Measurements from ENCODE around the gene GBX2. TPM values are rescaled to one million over a fixed set of nuclear protein-coding genes. Genes with fewer than 3 reads are reported as not detected.

The GBX2 gene
- total and polyA plus RNA-seq, 2 experiments from 2014 or later = 0.99 to 1.3 TPM

DNA sequence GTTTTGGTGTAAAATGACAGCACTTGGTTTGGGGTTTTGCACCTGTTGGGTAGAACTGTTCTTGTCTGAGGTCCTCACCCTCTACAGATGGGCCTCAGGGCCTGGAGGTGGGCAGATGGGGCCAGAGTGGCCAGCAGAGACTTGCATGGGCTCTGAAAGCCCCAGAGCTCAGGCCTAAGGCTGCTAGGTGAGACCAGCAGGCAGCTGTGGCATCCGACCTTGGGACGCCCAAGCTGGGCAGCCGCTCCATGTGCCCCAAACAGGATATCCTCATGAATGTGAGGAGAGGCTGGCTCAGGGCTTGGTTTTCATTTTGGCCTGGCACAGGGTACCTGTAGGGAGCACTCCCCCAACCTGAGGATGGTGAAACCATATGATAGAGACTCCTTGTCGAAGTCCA lies 38.3 kb downstream of the GBX2 start:
- Mint-ChIP-seq H3K4me1 (peaks cover 46% of the 10 kb centered on the region), H3K36me3 (ENCODE audit: low read depth) (peaks cover 3% of the 10 kb centered on the region; the same call in 2 of the 3 replicates), H3K27ac (no peak overlapping the region), H3K4me3 (no peak overlapping the region), H3K9me3 (no peaks in the 10 kb centered on the region), H3K27me3 (ENCODE audit: insufficient read depth, low read depth, poor library complexity) (peaks cover 28% of the 10 kb centered on the region)
- H3K4me3 ChIP-seq = no peak overlapping the region
- no peak overlapping the region for H3K27ac ChIP-seq (ENCODE audit: low read depth)
- no peaks in the 10 kb centered on the region for H3K27me3 ChIP-seq (ENCODE audit: insufficient read depth)
- TF ChIP-seq, protein P1, sequence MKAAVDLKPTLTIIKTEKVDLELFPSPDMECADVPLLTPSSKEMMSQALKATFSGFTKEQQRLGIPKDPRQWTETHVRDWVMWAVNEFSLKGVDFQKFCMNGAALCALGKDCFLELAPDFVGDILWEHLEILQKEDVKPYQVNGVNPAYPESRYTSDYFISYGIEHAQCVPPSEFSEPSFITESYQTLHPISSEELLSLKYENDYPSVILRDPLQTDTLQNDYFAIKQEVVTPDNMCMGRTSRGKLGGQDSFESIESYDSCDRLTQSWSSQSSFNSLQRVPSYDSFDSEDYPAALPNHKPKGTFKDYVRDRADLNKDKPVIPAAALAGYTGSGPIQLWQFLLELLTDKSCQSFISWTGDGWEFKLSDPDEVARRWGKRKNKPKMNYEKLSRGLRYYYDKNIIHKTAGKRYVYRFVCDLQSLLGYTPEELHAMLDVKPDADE (IDR thresholded peaks at IDR 0.05) = no peak
- no peaks in the 10 kb centered on the region for H3K79me2 ChIP-seq (replicated peaks; ENCODE audit: insufficient read depth)
- DNase-seq (ENCODE audit: low spot score) = no peak
- no peak for ATAC-seq
- 0 out of 2 replicates have a peak, but pooled peaks cover 4% of the 10 kb centered on the region for H3F3A ChIP-seq (replicated peaks; ENCODE audit: low read depth)
- H3K36me3 ChIP-seq (ENCODE audit: insufficient read depth) = no peaks in the 10 kb centered on the region
- peaks cover 11% of the 10 kb centered on the region for H3K4me1 ChIP-seq (ENCODE audit: insufficient read depth)
- H3K4me2 ChIP-seq = no peak overlapping the region
- H3K9me2 ChIP-seq (ENCODE audit: insufficient read depth) = no peaks in the 10 kb centered on the region
- H2AFZ ChIP-seq = no peak overlapping the region
- no peaks in the 10 kb centered on the region for H4K20me1 ChIP-seq (replicated peaks; ENCODE audit: insufficient read depth)

DNA sequence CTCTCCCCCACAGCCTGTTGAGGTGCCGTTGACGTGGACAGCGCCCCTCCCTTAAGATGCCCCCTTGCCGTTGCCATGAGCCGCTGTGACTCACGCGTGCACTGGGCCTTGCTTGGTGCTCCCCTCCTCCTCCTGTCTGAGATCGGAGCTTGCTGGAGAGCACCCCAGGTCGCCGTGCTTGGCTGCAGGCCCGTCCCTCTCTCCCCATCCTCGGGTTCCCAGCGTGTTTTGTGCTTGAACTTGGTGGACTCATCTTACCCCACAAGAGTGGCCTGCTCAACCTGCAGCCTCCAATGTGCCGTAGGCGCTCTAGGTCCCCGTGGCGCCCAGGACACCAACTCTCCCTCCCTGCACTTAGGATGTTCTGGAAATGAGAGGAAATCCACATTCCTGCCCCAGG lies 39.9 kb downstream of the GBX2 start:
- DNase-seq (ENCODE audit: low spot score) (no peak), ATAC-seq (no peak)
- Mint-ChIP-seq H3K4me3 (no peak overlapping the region), H3K27ac (no peak overlapping the region), H3K4me1 (peaks cover 38% of the 10 kb centered on the region), H3K27me3 (ENCODE audit: insufficient read depth, low read depth, poor library complexity) (peaks cover 21% of the 10 kb centered on the region), H3K36me3 (ENCODE audit: low read depth) (peaks cover 6% of the 10 kb centered on the region; the same call in 2 of the 3 replicates), H3K9me3 (no peaks in the 10 kb centered on the region)
- H4K20me1 ChIP-seq (replicated peaks; ENCODE audit: insufficient read depth) = no peaks in the 10 kb centered on the region
- H3K9me2 ChIP-seq (ENCODE audit: insufficient read depth) = no peaks in the 10 kb centered on the region
- no peak overlapping the region for H3K4me2 ChIP-seq
- H3K27me3 ChIP-seq (ENCODE audit: insufficient read depth) = no peaks in the 10 kb centered on the region
- no peak overlapping the region for H3K4me3 ChIP-seq
- H3K36me3 ChIP-seq (ENCODE audit: insufficient read depth) = no peaks in the 10 kb centered on the region
- no peak overlapping the region for H2AFZ ChIP-seq
- TF ChIP-seq, protein P2, sequence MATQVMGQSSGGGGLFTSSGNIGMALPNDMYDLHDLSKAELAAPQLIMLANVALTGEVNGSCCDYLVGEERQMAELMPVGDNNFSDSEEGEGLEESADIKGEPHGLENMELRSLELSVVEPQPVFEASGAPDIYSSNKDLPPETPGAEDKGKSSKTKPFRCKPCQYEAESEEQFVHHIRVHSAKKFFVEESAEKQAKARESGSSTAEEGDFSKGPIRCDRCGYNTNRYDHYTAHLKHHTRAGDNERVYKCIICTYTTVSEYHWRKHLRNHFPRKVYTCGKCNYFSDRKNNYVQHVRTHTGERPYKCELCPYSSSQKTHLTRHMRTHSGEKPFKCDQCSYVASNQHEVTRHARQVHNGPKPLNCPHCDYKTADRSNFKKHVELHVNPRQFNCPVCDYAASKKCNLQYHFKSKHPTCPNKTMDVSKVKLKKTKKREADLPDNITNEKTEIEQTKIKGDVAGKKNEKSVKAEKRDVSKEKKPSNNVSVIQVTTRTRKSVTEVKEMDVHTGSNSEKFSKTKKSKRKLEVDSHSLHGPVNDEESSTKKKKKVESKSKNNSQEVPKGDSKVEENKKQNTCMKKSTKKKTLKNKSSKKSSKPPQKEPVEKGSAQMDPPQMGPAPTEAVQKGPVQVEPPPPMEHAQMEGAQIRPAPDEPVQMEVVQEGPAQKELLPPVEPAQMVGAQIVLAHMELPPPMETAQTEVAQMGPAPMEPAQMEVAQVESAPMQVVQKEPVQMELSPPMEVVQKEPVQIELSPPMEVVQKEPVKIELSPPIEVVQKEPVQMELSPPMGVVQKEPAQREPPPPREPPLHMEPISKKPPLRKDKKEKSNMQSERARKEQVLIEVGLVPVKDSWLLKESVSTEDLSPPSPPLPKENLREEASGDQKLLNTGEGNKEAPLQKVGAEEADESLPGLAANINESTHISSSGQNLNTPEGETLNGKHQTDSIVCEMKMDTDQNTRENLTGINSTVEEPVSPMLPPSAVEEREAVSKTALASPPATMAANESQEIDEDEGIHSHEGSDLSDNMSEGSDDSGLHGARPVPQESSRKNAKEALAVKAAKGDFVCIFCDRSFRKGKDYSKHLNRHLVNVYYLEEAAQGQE (IDR thresholded peaks at IDR 0.05; ENCODE audit: unreplicated experiment) = no peak
- TF ChIP-seq CREB1 (CRISPR knock-in tag; IDR thresholded peaks at IDR 0.05; ENCODE audit: low read depth) = no peak
- no peak for TF ChIP-seq ZNF331 (CRISPR knock-in tag; IDR thresholded peaks at IDR 0.05; ENCODE audit: low read depth)
- TF ChIP-seq, protein P3, sequence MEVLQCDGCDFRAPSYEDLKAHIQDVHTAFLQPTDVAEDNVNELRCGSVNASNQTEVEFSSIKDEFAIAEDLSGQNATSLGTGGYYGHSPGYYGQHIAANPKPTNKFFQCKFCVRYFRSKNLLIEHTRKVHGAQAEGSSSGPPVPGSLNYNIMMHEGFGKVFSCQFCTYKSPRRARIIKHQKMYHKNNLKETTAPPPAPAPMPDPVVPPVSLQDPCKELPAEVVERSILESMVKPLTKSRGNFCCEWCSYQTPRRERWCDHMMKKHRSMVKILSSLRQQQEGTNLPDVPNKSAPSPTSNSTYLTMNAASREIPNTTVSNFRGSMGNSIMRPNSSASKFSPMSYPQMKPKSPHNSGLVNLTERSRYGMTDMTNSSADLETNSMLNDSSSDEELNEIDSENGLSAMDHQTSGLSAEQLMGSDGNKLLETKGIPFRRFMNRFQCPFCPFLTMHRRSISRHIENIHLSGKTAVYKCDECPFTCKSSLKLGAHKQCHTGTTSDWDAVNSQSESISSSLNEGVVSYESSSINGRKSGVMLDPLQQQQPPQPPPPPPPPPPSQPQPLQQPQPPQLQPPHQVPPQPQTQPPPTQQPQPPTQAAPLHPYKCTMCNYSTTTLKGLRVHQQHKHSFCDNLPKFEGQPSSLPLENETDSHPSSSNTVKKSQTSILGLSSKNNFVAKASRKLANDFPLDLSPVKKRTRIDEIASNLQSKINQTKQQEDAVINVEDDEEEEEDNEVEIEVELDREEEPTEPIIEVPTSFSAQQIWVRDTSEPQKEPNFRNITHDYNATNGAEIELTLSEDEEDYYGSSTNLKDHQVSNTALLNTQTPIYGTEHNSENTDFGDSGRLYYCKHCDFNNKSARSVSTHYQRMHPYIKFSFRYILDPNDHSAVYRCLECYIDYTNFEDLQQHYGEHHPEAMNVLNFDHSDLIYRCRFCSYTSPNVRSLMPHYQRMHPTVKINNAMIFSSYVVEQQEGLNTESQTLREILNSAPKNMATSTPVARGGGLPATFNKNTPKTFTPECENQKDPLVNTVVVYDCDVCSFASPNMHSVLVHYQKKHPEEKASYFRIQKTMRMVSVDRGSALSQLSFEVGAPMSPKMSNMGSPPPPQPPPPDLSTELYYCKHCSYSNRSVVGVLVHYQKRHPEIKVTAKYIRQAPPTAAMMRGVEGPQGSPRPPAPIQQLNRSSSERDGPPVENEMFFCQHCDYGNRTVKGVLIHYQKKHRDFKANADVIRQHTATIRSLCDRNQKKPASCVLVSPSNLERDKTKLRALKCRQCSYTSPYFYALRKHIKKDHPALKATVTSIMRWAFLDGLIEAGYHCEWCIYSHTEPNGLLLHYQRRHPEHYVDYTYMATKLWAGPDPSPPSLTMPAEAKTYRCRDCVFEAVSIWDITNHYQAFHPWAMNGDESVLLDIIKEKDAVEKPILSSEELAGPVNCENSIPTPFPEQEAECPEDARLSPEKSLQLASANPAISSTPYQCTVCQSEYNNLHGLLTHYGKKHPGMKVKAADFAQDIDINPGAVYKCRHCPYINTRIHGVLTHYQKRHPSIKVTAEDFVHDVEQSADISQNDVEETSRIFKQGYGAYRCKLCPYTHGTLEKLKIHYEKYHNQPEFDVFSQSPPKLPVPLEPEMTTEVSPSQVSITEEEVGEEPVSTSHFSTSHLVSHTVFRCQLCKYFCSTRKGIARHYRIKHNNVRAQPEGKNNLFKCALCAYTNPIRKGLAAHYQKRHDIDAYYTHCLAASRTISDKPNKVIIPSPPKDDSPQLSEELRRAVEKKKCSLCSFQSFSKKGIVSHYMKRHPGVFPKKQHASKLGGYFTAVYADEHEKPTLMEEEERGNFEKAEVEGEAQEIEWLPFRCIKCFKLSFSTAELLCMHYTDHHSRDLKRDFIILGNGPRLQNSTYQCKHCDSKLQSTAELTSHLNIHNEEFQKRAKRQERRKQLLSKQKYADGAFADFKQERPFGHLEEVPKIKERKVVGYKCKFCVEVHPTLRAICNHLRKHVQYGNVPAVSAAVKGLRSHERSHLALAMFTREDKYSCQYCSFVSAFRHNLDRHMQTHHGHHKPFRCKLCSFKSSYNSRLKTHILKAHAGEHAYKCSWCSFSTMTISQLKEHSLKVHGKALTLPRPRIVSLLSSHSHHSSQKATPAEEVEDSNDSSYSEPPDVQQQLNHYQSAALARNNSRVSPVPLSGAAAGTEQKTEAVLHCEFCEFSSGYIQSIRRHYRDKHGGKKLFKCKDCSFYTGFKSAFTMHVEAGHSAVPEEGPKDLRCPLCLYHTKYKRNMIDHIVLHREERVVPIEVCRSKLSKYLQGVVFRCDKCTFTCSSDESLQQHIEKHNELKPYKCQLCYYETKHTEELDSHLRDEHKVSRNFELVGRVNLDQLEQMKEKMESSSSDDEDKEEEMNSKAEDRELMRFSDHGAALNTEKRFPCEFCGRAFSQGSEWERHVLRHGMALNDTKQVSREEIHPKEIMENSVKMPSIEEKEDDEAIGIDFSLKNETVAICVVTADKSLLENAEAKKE (CRISPR knock-in tag; IDR thresholded peaks at IDR 0.05) = no peak
- no peak for TF ChIP-seq NANOG (IDR thresholded peaks at IDR 0.05; ENCODE audit: borderline replicate concordance)
- TF ChIP-seq STAT1 (IDR thresholded peaks at IDR 0.05; ENCODE audit: unreplicated experiment) = no peak
- no peak for TF ChIP-seq POLR2AphosphoS5 (IDR thresholded peaks at IDR 0.05; ENCODE audit: low read depth)
- TF ChIP-seq JUNB (IDR thresholded peaks at IDR 0.05; ENCODE audit: unreplicated experiment) = no peak
- no peak for TF ChIP-seq ZNF114 (CRISPR knock-in tag; IDR thresholded peaks at IDR 0.05)
- no peak for TF ChIP-seq EZH2 (IDR thresholded peaks at IDR 0.05; ENCODE audit: low read depth, unreplicated experiment)
- H3K27ac ChIP-seq (ENCODE audit: low read depth) = no peak overlapping the region
- no peaks in the 10 kb centered on the region for H3K79me2 ChIP-seq (replicated peaks; ENCODE audit: insufficient read depth)
- peaks cover 11% of the 10 kb centered on the region for H3K4me1 ChIP-seq (ENCODE audit: insufficient read depth)
- H3F3A ChIP-seq (replicated peaks; ENCODE audit: low read depth) = 0 out of 2 replicates have a peak, but pooled peaks cover 4% of the 10 kb centered on the region
